Measurements from ENCODE around the gene TAF9B.

GRCh38 chrX:78119521-78120227 is 19.8 kb downstream of the TAF9B start:
- TF ChIP-seq POLR2A (IDR thresholded peaks at IDR 0.05; ENCODE audit: low read depth) (no peak), CTCF (IDR thresholded peaks at IDR 0.05) (peak in 1 of 3 experiments; percentile 23), POLR2AphosphoS5 (IDR thresholded peaks at IDR 0.05) (no peak)
